Keratinocyte (primary cell): ENCODE results near the gene ZNF831. TPM values are rescaled to one million over a fixed set of nuclear protein-coding genes. Genes with fewer than 3 reads are reported as not detected.

ENCODE experiments used
- DNase-seq: peaks from one replicate; pipeline ENCODE4 v3.0.0-alpha.2; 2011; ENCODE audit warnings: low read depth, missing footprints, low spot score
- FAIRE-seq: peaks from 2 replicates; lab custom pipeline; 2011; peaks lifted over from hg19 to GRCh38; lab: Jason Lieb, UNC
- H2AFZ ChIP-seq: 2 replicates; pipeline ENCODE4 v1.6.0; 2012; ENCODE audit warnings: low read length, control low read depth, inconsistent platforms; ENCODE audit not compliant: control insufficient read depth
- H3K27ac ChIP-seq: 2 replicates; pipeline ENCODE4 v1.5.1; 2011; ENCODE audit warnings: low read length; ENCODE audit not compliant: control insufficient read depth, insufficient read depth
- H3K27me3 ChIP-seq: 3 replicates; pipeline ENCODE4 v1.6.0; 2011; ENCODE audit warnings: low read length; ENCODE audit not compliant: control insufficient read depth, insufficient read depth; ENCODE audit errors: extremely low read depth
- H3K36me3 ChIP-seq, 2 experiments: 2 replicates in 1 of 2; 3 replicates in 1 of 2; pipeline ENCODE4 v1.5.1; 2011; ENCODE audit warnings: low read length in 2 of 2, mild to moderate bottlenecking in 1 of 2; ENCODE audit not compliant: control insufficient read depth in 2 of 2, insufficient read depth in 2 of 2; ENCODE audit errors: extremely low read depth in 1 of 2
- H3K4me1 ChIP-seq: 3 replicates; pipeline ENCODE4 v1.5.1; 2011; ENCODE audit warnings: low read length; ENCODE audit not compliant: control insufficient read depth, insufficient read depth; ENCODE audit errors: extremely low read depth
- H3K4me2 ChIP-seq: 3 replicates; pipeline ENCODE4 v1.6.0; 2011; ENCODE audit warnings: low read depth, low read length; ENCODE audit not compliant: control insufficient read depth, insufficient read depth; ENCODE audit errors: extremely low read depth
- H3K4me3 ChIP-seq, 3 experiments: fragments of 200-600 bp in 1 of 3; sonication (generic) in 1 of 3; 2 replicates in 2 of 3; 3 replicates in 1 of 3; pipeline ENCODE4 v1.5.1; 2011 to 2016; ENCODE audit warnings: low read length in 3 of 3, mild to moderate bottlenecking in 3 of 3, control low read depth in 2 of 3, inconsistent platforms in 1 of 3, low read depth in 1 of 3, mixed read lengths in 1 of 3, mixed run types in 1 of 3, moderate library complexity in 1 of 3; ENCODE audit not compliant: control insufficient read depth in 2 of 3, insufficient read depth in 2 of 3; ENCODE audit errors: extremely low read depth in 1 of 3
- H3K79me2 ChIP-seq: 2 replicates; pipeline ENCODE4 v1.6.0; 2012; ENCODE audit warnings: low read length; ENCODE audit not compliant: control insufficient read depth, insufficient read depth
- H3K9ac ChIP-seq: 3 replicates; pipeline ENCODE4 v1.6.0; 2011; ENCODE audit warnings: low read length; ENCODE audit not compliant: control insufficient read depth, insufficient read depth; ENCODE audit errors: extremely low read depth
- H3K9me1 ChIP-seq: 3 replicates; pipeline ENCODE4 v1.6.0; 2011; ENCODE audit warnings: low read length; ENCODE audit not compliant: control insufficient read depth, insufficient read depth; ENCODE audit errors: extremely low read depth
- H3K9me3 ChIP-seq: 2 replicates; pipeline ENCODE4 v1.5.1; 2012; ENCODE audit warnings: low read depth, low read length; ENCODE audit not compliant: control insufficient read depth
- H4K20me1 ChIP-seq: 3 replicates; pipeline ENCODE4 v1.6.0; 2011; ENCODE audit warnings: low read length; ENCODE audit not compliant: control insufficient read depth, insufficient read depth; ENCODE audit errors: extremely low read depth
- EZH2 ChIP-seq: IDR thresholded peaks from one replicate; pipeline ENCODE4 v1.6.1; 2012; ENCODE audit warnings: inconsistent platforms, mild to moderate bottlenecking, low read length, moderate library complexity
- dilution Hi-C: fragments of 300-500 bp; cut with MboI; formaldehyde crosslinking; loops from one replicate; pipeline ENCODE4 v1.7.0; 2020; ENCODE audit warnings: low sequenced_read_pairs; ENCODE audit not compliant: extremely low pct_ligation_motif_present
- polyA plus RNA-seq, 5 experiments: library from polyadenylated mRNA; depleted of rRNA in 3 of 5; stranded (reverse) in 3 of 5; stranded (forward) in 1 of 5; unstranded in 1 of 5; fragments of >200 nt; gene quantifications; 1 replicate in 1 of 5; 2 replicates in 3 of 5; 3 replicates in 1 of 5; pipeline versions ENCODE4 v1.2.1 to v1.2.3, GENCODE V29; 2011 to 2012; ENCODE audit warnings: missing spikeins in 2 of 5, low read depth in 1 of 5, low replicate concordance in 1 of 5
- TF ChIP-seq, protein P1 (sequence below), 3 experiments: IDR thresholded peaks in 1 of 3; conservative IDR thresholded peaks in 1 of 3; optimal IDR thresholded peaks in 1 of 3; 2 replicates in 2 of 3; 3 replicates in 1 of 3; pipeline versions ENCODE3 to v1.5.1; 2011; ENCODE audit warnings: low read length in 3 of 3, mild to moderate bottlenecking in 3 of 3, moderate library complexity in 2 of 3, control low read depth in 1 of 3, inconsistent platforms in 1 of 3; ENCODE audit not compliant: insufficient read depth in 2 of 3; ENCODE audit errors: extremely low read depth in 1 of 3

Gene ZNF831
- polyA plus RNA-seq, 1 donor (not counting 4 experiments of a cell fraction or from before 2014, with no cell fraction given) = not detected

DNA sequence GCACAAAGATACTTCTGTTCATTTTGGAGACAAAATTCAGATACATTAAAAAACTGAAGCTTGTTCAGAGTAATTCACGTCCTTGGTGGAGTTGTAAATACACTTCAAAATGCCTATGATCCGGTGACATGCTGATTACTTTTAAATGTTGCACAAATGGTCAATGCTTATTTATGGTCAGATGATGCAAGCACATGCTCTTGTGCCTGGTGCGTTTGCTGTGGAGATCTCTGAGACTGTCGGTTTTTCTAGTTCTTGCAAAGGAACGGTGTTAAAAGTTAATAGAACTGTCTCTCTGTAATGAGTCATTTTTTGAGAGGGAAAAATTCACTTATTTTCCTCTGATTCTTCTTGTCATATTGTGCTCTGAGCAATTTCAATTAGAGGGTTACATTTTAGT is 91.6 kb downstream of the ZNF831 start:
- no peak for TF ChIP-seq EZH2
- TF ChIP-seq, protein P1, sequence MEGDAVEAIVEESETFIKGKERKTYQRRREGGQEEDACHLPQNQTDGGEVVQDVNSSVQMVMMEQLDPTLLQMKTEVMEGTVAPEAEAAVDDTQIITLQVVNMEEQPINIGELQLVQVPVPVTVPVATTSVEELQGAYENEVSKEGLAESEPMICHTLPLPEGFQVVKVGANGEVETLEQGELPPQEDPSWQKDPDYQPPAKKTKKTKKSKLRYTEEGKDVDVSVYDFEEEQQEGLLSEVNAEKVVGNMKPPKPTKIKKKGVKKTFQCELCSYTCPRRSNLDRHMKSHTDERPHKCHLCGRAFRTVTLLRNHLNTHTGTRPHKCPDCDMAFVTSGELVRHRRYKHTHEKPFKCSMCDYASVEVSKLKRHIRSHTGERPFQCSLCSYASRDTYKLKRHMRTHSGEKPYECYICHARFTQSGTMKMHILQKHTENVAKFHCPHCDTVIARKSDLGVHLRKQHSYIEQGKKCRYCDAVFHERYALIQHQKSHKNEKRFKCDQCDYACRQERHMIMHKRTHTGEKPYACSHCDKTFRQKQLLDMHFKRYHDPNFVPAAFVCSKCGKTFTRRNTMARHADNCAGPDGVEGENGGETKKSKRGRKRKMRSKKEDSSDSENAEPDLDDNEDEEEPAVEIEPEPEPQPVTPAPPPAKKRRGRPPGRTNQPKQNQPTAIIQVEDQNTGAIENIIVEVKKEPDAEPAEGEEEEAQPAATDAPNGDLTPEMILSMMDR (optimal IDR thresholded peaks at IDR 0.05 in 1 of 3, IDR thresholded peaks at IDR 0.05 in 1 of 3, conservative IDR thresholded peaks at IDR 0.05 in 1 of 3; ENCODE audit: extremely low read depth in 1 of 3, insufficient read depth in 2 of 3, low read length in 3 of 3) = no peak
- Histone ChIP-seq H3K27me3 (no peaks in the 10 kb centered on the region), H3K9me3 (no peaks in the 10 kb centered on the region), H3K79me2 (no peaks in the 10 kb centered on the region), H3K4me2 (no peak overlapping the region), H3K4me3 (no peak overlapping the region), H2AFZ (no peak overlapping the region), H3K4me1 (no peaks in the 10 kb centered on the region), H3K36me3 (no peaks in the 10 kb centered on the region), H4K20me1 (no peaks in the 10 kb centered on the region), H3K9ac (no peak overlapping the region), H3K9me1 (no peaks in the 10 kb centered on the region), H3K27ac (no peak overlapping the region)
- dilution Hi-C loops = no loop called here
- DNase-seq = no peak
- FAIRE-seq = no peak

- Histone ChIP-seq H3K79me2 (no peaks in the 10 kb centered on the region), H3K9me3 (no peaks in the 10 kb centered on the region), H4K20me1 (no peaks in the 10 kb centered on the region), H3K36me3 (no peaks in the 10 kb centered on the region), H3K27ac (no peak overlapping the region), H3K9me1 (no peaks in the 10 kb centered on the region), H3K4me3 (no peak overlapping the region), H3K9ac (no peak overlapping the region), H2AFZ (no peak overlapping the region), H3K4me2 (no peak overlapping the region), H3K4me1 (no peaks in the 10 kb centered on the region), H3K27me3 (no peaks in the 10 kb centered on the region)
- dilution Hi-C loops = no loop called here
- FAIRE-seq (no peak), DNase-seq (no peak)
- TF ChIP-seq EZH2 = no peak
- TF ChIP-seq, protein P1 (optimal IDR thresholded peaks at IDR 0.05 in 1 of 3, IDR thresholded peaks at IDR 0.05 in 1 of 3, conservative IDR thresholded peaks at IDR 0.05 in 1 of 3; ENCODE audit: extremely low read depth in 1 of 3, insufficient read depth in 2 of 3, low read length in 3 of 3) = no peak
These were observed 94.6 kb downstream of the ZNF831 start for GRCh38 chr20:59258221-59258621.
